Suprapubic skin (tissue), 4 donors: Measurements from ENCODE around the gene ATXN1. TPM values are rescaled to one million over a fixed set of nuclear protein-coding genes. Genes with fewer than 3 reads are reported as not detected.

Experiments
- DNase-seq, 2 donors: peaks; one replicate each; pipeline ENCODE4 v3.0.0-alpha.2; 2019; ENCODE audit warnings: low spot score in 2 of 2
- H3K27ac ChIP-seq: fragments of 200-600 bp; sonication (generic); one replicate; pipeline ENCODE4 v1.5.1; 2019
- H3K27me3 ChIP-seq: fragments of 200-600 bp; sonication (generic); one replicate; pipeline ENCODE4 v1.5.1; 2019
- H3K36me3 ChIP-seq: fragments of 200-600 bp; sonication (generic); one replicate; pipeline ENCODE4 v1.5.1; 2019
- H3K4me1 ChIP-seq: fragments of 200-600 bp; sonication (generic); one replicate; pipeline ENCODE4 v1.5.1; 2019
- H3K4me3 ChIP-seq: fragments of 200-600 bp; sonication (generic); one replicate; pipeline ENCODE4 v1.5.1; 2019; ENCODE audit warnings: mild to moderate bottlenecking
- H3K9me3 ChIP-seq: fragments of 200-600 bp; sonication (generic); one replicate; pipeline ENCODE4 v1.5.1; 2019
- CTCF ChIP-seq, 2 donors: fragments of 200-600 bp in 1 of 2; fragments of 450-650 bp in 1 of 2; sonication (generic) in 1 of 2; IDR thresholded peaks; one replicate each; pipeline ENCODE4 v1.5.1; 2016 to 2019; ENCODE audit warnings: antibody characterized with exemption in 2 of 2, mild to moderate bottlenecking in 1 of 2, moderate library complexity in 1 of 2
- EP300 ChIP-seq: sonication (generic); formaldehyde crosslinking; IDR thresholded peaks from one replicate; pipeline ENCODE4 v1.6.1; 2017; ENCODE audit warnings: antibody characterized with exemption
- POLR2A ChIP-seq, 2 donors: fragments of 450-650 bp; IDR thresholded peaks; one replicate each; pipeline ENCODE4 v1.6.1; 2017; ENCODE audit warnings: antibody characterized with exemption in 2 of 2, mild to moderate bottlenecking in 2 of 2, moderate library complexity in 2 of 2
- POLR2AphosphoS5 ChIP-seq, 3 donors: sonication (generic); formaldehyde crosslinking; IDR thresholded peaks; one replicate each; pipeline ENCODE4 v1.6.1; 2017; ENCODE audit warnings: antibody characterized with exemption in 3 of 3
- WGBS: methylation state at CpG from one replicate; pipeline ENCODE4 v1.1.5; 2018; 5-methylcytosine and 5-hydroxymethylcytosine counted together
- total RNA-seq, 4 donors: library from RNA; depleted of rRNA; stranded (reverse); fragments of >200 nt; gene quantifications; one replicate each; pipeline ENCODE4 v1.1.0, GENCODE V29; 2016

The ATXN1 gene
- total RNA-seq, 4 donors from 2014 or later = 32.8 to 95.4 (median 42.4) TPM

GRCh38 chr6:16757332-16757731 lies 3.9 kb downstream of the ATXN1 start:
- no peaks in the 10 kb centered on the region for H3K27me3 ChIP-seq
- H3K27ac ChIP-seq = no peak overlapping the region
- no peak for DNase-seq
- H3K9me3 ChIP-seq = no peaks in the 10 kb centered on the region
- no peaks in the 10 kb centered on the region for H3K36me3 ChIP-seq
- H3K4me3 ChIP-seq = no peak overlapping the region
- WGBS = 36% methylated on average over 1 of the region's 1 CpG
- TF ChIP-seq CTCF (IDR thresholded peaks at IDR 0.05) (no peak), POLR2A (IDR thresholded peaks at IDR 0.05) (no peak), EP300 (no peak), POLR2AphosphoS5 (IDR thresholded peaks at IDR 0.05) (no peak)
- H3K4me1 ChIP-seq = peaks cover 60% of the 10 kb centered on the region

DNA sequence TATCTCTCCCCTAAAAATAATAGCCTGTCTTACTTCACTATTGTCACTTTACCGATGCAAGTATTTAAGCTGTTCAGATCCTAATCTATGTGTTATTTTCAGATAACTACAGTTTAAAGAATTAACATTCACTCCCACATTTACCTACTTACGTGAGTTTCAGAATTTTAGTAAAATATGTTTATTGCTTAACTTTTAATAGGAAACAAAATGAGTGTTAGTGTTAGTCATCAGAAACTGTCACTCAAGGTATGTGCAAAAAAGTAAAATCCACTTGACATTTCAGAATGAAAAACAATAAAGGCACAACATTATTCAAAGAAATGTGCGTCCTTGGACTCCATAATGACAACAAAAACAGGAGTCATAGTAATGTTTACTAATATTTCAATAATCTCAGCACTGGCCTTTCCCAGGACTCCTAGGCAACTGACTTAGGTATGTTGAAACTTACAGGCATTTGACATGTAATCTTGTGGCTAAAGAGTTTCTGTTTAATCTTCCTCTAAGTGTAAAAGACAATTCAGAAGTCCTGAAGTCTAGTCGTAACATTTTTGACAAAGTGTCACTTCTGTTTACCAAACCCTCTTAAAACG lies 4.5 kb downstream of the ATXN1 start:
- H3K4me3 ChIP-seq = no peak overlapping the region
- 59% methylated on average over 5 of the region's 5 CpGs for WGBS
- H3K4me1 ChIP-seq = peaks cover 64% of the 10 kb centered on the region
- H3K27ac ChIP-seq = no peak overlapping the region
- DNase-seq = no peak
- TF ChIP-seq POLR2A (IDR thresholded peaks at IDR 0.05) (no peak), EP300 (no peak), POLR2AphosphoS5 (IDR thresholded peaks at IDR 0.05) (no peak)
- H3K27me3 ChIP-seq = no peaks in the 10 kb centered on the region
- no peaks in the 10 kb centered on the region for H3K9me3 ChIP-seq
- H3K36me3 ChIP-seq = no peaks in the 10 kb centered on the region

DNA sequence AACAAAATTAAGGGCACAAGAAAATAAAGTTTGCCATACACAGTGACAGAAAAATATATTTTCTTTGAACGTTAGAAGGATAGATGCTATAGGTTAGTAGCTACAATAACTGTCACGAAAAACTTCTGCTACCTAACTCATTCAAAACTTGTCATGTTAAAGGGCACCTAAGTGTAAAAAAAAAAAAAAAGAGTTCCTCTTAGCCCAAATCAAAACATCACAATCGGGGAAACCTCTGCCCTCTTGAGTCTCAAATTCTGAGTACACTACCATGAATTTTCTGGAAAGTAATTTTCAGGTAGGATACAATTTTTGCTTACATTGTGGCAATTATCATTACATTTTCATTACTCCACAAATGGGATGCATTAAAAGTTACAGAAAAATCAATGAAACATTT lies 5.7 kb downstream of the ATXN1 start:
- 81% methylated on average over 3 of the region's 3 CpGs for WGBS
- TF ChIP-seq POLR2AphosphoS5 (IDR thresholded peaks at IDR 0.05) (no peak), POLR2A (IDR thresholded peaks at IDR 0.05) (no peak), EP300 (no peak), CTCF (IDR thresholded peaks at IDR 0.05) (no peak)
- Histone ChIP-seq H3K36me3 (no peaks in the 10 kb centered on the region), H3K4me1 (peaks cover 67% of the 10 kb centered on the region), H3K9me3 (no peaks in the 10 kb centered on the region), H3K4me3 (no peak overlapping the region), H3K27ac (no peak overlapping the region), H3K27me3 (no peaks in the 10 kb centered on the region)
- no peak for DNase-seq

GRCh38 chr6:16754876-16755275 lies 6.4 kb downstream of the ATXN1 start:
- no peak for TF ChIP-seq EP300
- TF ChIP-seq POLR2A (IDR thresholded peaks at IDR 0.05) = no peak
- no peak for TF ChIP-seq CTCF (IDR thresholded peaks at IDR 0.05)
- no peak for TF ChIP-seq POLR2AphosphoS5 (IDR thresholded peaks at IDR 0.05)
- Histone ChIP-seq H3K4me3 (no peak overlapping the region), H3K4me1 (peaks cover 67% of the 10 kb centered on the region), H3K9me3 (no peaks in the 10 kb centered on the region), H3K27ac (no peak overlapping the region), H3K36me3 (no peaks in the 10 kb centered on the region), H3K27me3 (no peaks in the 10 kb centered on the region)
- no peak for DNase-seq

DNA sequence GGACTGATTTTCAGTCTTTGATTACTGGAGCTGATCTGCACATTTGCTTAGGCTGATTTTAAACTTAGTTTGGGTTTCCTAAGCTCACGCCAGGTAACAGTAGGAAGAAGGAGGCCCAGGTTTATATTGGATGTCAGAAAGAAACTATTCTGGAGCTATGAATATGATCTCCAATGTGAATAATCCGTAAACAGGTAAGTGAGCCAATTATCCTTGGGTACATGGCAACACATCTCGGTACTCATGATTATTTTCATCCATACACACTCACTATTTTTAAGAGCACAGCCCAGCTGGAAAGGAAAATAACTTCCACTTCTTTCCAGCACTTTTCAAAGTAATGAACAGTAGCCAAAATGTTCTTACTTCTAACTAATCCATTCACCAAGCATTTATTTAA lies 7.0 kb downstream of the ATXN1 start:
- Histone ChIP-seq H3K9me3 (no peaks in the 10 kb centered on the region), H3K27me3 (no peaks in the 10 kb centered on the region), H3K4me3 (no peak overlapping the region), H3K36me3 (no peaks in the 10 kb centered on the region), H3K27ac (no peak overlapping the region), H3K4me1 (peaks cover 67% of the 10 kb centered on the region)
- no peak for DNase-seq
- no peak for TF ChIP-seq CTCF (IDR thresholded peaks at IDR 0.05)
- no peak for TF ChIP-seq POLR2A (IDR thresholded peaks at IDR 0.05)
- no peak for TF ChIP-seq EP300
- TF ChIP-seq POLR2AphosphoS5 (IDR thresholded peaks at IDR 0.05) = no peak
- WGBS = 49% methylated on average over 3 of the region's 3 CpGs

DNA sequence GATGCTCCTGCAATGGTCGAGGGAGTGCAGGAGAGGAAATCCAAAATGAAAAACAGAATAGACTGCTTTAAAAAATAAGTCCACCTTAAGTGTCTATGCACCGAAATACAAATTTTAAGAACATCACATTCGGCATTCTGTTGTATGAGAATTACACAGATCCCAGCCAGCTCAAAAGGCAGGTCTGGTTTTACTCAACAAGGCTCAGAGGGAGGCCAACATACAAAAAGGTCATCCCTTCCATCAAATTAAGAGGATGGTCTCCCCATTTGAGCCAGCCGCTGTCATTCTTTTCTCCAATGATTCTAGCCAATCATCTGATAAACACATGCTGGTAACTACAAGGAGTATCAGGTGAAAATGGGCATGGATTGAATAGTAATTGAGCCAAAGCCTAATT lies 7.9 kb downstream of the ATXN1 start:
- Histone ChIP-seq H3K27me3 (no peaks in the 10 kb centered on the region), H3K36me3 (no peaks in the 10 kb centered on the region), H3K27ac (no peak overlapping the region), H3K4me3 (no peak overlapping the region), H3K9me3 (no peaks in the 10 kb centered on the region), H3K4me1 (peaks cover 59% of the 10 kb centered on the region)
- 77% methylated on average over 4 of the region's 4 CpGs for WGBS
- TF ChIP-seq POLR2AphosphoS5 (IDR thresholded peaks at IDR 0.05) (no peak), EP300 (no peak), CTCF (IDR thresholded peaks at IDR 0.05) (no peak), POLR2A (IDR thresholded peaks at IDR 0.05) (no peak)
- no peak for DNase-seq
